NCI-H748 (cell line): ENCODE results near the gene OR51I2.

Source experiments
- DNase-seq: peaks from one replicate; lab custom pipeline; 2025; ENCODE audit not compliant: unreplicated experiment; lab: John Stamatoyannopoulos, UW

OR51I2 gene, protein sequence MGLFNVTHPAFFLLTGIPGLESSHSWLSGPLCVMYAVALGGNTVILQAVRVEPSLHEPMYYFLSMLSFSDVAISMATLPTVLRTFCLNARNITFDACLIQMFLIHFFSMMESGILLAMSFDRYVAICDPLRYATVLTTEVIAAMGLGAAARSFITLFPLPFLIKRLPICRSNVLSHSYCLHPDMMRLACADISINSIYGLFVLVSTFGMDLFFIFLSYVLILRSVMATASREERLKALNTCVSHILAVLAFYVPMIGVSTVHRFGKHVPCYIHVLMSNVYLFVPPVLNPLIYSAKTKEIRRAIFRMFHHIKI

GRCh38 chr11:5449023-5449422 is at the start of gene OR51I2:
TSS of gene OR51I2 (plus strand) at chr11:5449323. CDS start at chr11:5453489, 4,166 bp downstream.
- DNase-seq = no peak

DNA sequence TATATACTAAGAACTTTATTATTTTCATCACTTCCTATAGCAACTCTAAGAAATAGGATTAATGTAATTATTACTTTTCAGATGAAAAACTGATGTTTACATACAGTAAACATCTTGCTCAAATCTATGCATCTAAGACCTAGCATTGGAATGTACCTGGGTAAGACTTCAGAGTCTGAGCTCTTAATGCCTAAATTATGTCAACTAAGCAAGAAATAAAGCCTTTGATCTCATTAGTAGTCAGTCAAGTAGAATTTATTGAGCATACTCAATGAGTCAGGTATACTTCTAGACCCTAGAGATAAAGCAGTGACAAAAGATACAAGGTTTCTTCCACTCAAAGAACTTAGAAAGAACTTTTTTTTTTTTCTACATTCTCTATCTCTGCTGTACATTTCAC is 44.0 kb upstream of the OR51I2 start:
- no peak for DNase-seq

- DNase-seq = no peak
Measured at GRCh38 chr11:5420993-5421392, 28.1 kb upstream of the OR51I2 start.

GRCh38 chr11:5421811-5422210 is 27.3 kb upstream of the OR51I2 start, which contains the start of gene OR51Q1:
TSS of gene OR51Q1 (plus strand) at chr11:5422111. CDS start at chr11:5422201, 90 bp downstream.
- no peak for DNase-seq

GRCh38 chr11:5423131-5423530 is 26.0 kb upstream of the OR51I2 start:
- DNase-seq = no peak

DNA sequence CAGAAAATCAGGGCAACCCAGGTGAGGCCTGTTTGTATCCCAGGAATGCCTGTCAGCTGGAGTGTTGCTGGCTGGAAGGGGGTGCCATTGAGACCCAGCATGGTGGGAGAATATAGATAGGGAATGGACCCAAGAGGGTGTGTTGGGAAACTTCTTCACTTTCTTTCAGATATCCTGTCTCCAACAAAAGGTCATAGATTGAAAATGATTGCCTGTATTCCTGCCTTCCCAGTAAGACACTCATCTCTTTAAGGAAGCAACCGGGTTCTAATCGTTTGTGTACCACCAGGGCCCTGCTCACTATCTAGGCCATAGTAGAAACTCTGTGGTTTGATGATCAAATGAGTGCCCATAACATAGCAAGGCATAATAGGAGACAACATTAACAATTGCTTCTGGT is 7.7 kb upstream of the OR51I2 start, which contains the start of gene OR51I1:
Gene OR51I1 (minus strand): TSS at position 101 of the 400 bp plus-strand sequence. CDS start 0 bp downstream, at position 101.
- DNase-seq = no peak

DNA sequence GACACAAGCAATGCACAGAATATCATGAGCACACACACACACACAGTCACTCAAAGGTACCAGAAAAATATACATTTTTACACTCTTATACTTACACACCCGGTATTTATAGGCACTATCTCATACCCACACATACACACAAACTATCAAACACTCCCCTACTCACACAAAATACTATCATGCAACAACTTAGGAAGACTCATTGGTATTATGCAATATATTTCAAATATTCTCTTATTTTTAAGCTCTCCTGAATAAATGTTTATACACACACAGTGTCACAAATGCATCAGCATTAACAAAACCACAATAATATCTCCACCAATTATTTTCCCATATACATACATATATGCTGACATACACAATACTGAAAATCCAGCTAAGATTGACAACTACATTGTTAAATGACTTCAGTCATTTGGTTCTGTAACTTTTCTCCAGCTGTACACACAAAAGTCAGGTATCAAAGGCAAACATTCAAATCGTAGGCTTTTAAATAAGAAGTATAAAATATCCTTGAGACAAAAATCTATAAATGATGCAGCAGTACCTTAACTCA is 5.2 kb upstream of the OR51I2 start:
- DNase-seq = no peak

DNA sequence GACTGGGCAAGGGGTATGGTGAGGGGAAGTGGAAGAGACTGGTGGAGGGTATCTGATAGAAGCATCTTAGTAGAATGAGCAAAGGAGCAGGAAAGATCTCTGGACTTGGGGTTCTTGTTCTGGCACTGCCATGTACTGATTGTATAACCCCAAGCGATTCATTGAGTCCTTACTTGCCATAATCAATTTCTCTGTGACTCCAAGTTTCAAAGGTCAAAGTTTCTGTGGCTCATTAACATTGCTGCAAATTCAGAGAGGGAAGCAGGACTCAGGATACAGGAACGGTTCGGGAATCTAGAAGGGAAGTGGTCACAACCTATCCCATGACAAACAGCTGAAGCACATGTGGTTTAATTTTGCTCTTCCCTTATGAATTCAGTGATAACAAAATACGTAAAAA is 309 bp downstream of the OR51I2 start:
- DNase-seq = no peak

- DNase-seq = no peak
Measured at GRCh38 chr11:5460983-5461621, 12.0 kb downstream of the OR51I2 start.

DNA sequence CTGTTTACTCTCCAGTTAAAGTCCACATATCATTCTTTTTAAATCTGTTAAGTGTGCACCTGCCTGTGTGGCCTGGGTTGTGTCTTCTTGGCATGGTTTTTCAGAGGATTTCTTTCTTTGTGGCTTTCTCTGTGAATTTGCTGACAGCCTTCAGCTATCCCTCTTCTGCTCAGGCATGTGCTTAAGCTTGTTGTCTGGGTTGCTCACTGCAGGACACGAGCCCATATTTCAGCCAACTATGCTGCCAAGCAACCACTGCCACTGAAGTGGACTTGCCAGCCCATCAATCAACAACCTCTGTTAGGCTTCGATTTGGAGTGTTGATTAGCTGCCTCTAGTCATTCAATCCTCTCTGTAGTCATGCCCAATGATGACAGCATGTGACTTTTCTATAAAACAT is 18.4 kb downstream of the OR51I2 start:
- DNase-seq = peak; percentile 3

- DNase-seq = no peak
Measured at GRCh38 chr11:5473921-5474320, 24.8 kb downstream of the OR51I2 start.

- DNase-seq = peak; percentile 37
Measured at GRCh38 chr11:5476186-5476819, 27.2 kb downstream of the OR51I2 start.

GRCh38 chr11:5486003-5486402 is 36.9 kb downstream of the OR51I2 start:
- no peak for DNase-seq

- DNase-seq = no peak
Measured at GRCh38 chr11:5486421-5486820, 37.3 kb downstream of the OR51I2 start.

- no peak for DNase-seq
Measured at GRCh38 chr11:5488385-5488784, 39.3 kb downstream of the OR51I2 start, which contains the start of gene OR52D1. TSS of gene OR52D1 (plus strand) at chr11:5488685. CDS start at chr11:5488707, 22 bp downstream.

GRCh38 chr11:5488798-5489399 is 39.8 kb downstream of the OR51I2 start:
- no peak for DNase-seq

DNA sequence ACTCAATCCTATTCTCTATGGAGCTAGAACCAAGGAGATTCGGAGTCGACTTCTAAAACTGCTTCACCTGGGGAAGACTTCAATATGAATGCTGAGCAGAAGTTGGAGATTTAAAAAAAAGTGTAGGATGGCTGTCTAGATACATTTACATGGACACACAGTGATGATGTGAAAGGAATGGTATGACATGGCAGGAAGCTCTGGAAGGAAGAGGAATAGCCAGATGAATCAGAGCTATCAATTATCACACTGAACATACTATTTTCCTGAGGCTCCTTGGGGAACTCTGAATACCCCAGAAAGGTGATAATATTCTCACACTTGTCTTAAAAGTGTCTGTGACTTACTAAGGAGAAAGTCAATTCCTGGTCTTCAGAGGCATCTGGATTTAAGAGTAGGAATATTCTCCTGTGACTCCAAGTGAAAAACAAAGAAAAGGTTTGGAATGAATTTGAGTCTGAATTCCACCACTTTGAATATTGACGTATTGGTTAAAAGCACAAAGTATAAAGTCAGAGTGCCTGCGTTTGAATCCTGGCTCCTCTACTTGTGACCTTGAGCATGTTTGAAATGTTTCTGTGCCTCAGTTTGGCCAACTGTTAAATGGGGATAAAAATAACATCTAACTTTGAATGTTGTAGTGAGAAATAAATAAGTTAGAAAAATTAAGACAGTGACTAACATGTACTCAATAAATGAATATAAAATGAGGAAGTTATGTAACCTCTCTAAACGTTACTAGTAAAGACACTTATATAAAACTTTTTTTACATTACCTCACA is 40.6 kb downstream of the OR51I2 start:
- no peak for DNase-seq

DNA sequence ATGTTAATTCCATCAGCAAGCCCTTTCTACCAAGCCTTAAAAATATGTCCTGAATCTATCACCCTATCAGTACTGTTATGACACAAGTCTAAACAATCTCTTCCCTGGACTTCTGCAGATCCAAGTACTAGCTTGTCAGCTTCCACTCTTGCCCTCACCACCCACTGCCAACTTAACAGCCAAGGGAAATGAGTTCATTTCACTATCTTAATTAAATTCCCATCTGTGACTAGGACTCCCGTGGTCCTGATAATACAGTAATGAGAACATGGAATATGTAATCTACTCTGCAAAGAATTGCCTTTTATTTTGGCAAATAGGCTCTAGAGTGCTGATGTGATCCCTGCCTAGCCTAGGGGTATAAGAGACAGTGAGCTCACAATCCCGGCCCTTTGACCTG is 50.5 kb downstream of the OR51I2 start:
- DNase-seq = no peak

DNA sequence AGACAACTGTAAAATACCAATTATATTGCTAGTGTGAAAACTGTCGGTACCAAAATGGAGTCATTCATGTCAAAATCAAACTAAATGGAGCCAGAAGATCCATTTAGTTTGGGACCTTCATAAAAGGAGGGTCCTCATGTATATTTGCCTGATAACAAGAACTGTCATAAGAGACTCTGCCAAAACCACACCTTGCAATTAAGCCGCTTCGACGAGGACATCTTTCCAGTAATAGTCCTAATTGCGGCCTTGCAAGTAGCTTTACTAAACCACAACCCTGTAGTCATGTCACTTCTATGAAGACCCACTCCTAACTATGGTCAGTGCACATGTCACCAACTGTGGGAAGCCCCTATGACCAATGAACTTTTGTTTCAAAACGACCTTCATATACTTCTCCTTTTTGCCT is 51.3 kb downstream of the OR51I2 start:
- DNase-seq = no peak

GRCh38 chr11:5504403-5504921 is 55.3 kb downstream of the OR51I2 start:
- DNase-seq = no peak
